ENCODE data around the gene TIAL1. TPM values are rescaled to one million over a fixed set of nuclear protein-coding genes. Genes with fewer than 3 reads are reported as not detected.

TIAL1 gene
- total and polyA plus RNA-seq, 2 of the 13 experiments (the other 11 are each of a cell fraction or from before 2014, with no cell fraction given): 31.5 to 148 TPM

GRCh38 chr10:119643306-119644204, 46.8 kb upstream of the TIAL1 start (continued):
- 0 out of 2 replicates have a peak, but pooled peaks have one; percentile 31 for TF ChIP-seq TFDP1 (CRISPR knock-in tag; IDR thresholded peaks at IDR 0.05; ENCODE audit: borderline replicate concordance)
- TF ChIP-seq HMGXB4 (CRISPR knock-in tag; IDR thresholded peaks at IDR 0.05; ENCODE audit: borderline replicate concordance in 1 of 2, low read depth in 1 of 2): peak; percentile 20 to 64; a peak in 2 of 4 replicates
- TF ChIP-seq ZNF292 (CRISPR knock-in tag; IDR thresholded peaks at IDR 0.05; ENCODE audit: borderline replicate concordance, low read depth): no peak; the same call in 1 of the 2 replicates
- peak; percentile 52; the same call in 1 of the 2 replicates for TF ChIP-seq ONECUT2 (CRISPR knock-in tag; IDR thresholded peaks at IDR 0.05)
- no peak for TF ChIP-seq ZBTB40 (IDR thresholded peaks at IDR 0.05)
- no peak for TF ChIP-seq ZBTB40 (CRISPR knock-in tag; IDR thresholded peaks at IDR 0.05)
- no peak for TF ChIP-seq RCOR2 (CRISPR knock-in tag; IDR thresholded peaks at IDR 0.05)
- TF ChIP-seq DBP (CRISPR knock-in tag; IDR thresholded peaks at IDR 0.05; ENCODE audit: not compliant biosample characterization): no peak
- TF ChIP-seq ZSCAN29 (CRISPR knock-in tag; conservative IDR thresholded peaks at IDR 0.05): no peak
- peak; percentile 46; the same call in 1 of the 2 replicates for TF ChIP-seq RFXAP (CRISPR knock-in tag; IDR thresholded peaks at IDR 0.05; ENCODE audit: borderline replicate concordance)
- no peak for TF ChIP-seq SMAD3 (CRISPR knock-in tag; IDR thresholded peaks at IDR 0.05)
- no peak for TF ChIP-seq ZNF607 (CRISPR knock-in tag; IDR thresholded peaks at IDR 0.05; ENCODE audit: borderline replicate concordance)
- no peak for TF ChIP-seq ZNF232 (CRISPR knock-in tag; IDR thresholded peaks at IDR 0.05; ENCODE audit: borderline replicate concordance)
- TF ChIP-seq ZNF781 (CRISPR knock-in tag; IDR thresholded peaks at IDR 0.05; ENCODE audit: borderline replicate concordance, not compliant biosample characterization): no peak

Data from HepG2 (cell line).